H54 (cell line): ENCODE measurements around the gene RNF207.

Source experiments
- DNase-seq: peaks from one replicate; pipeline ENCODE4 v3.0.0; 2011; ENCODE audit warnings: low spot score, mixed read lengths; ENCODE audit not compliant: insufficient read length
- FAIRE-seq: peaks from 3 replicates; lab custom pipeline; 2011; peaks lifted over from hg19 to GRCh38; lab: Jason Lieb, UNC
- POLR2A ChIP-seq: IDR thresholded peaks from 2 replicates; pipeline ENCODE4 v1.6.1; 2011; ENCODE audit warnings: low read depth, mild to moderate bottlenecking, low read length

Gene RNF207

GRCh38 chr1:6248932-6249738 lies 43.2 kb downstream of the RNF207 start:
- FAIRE-seq (no peak), DNase-seq (no peak)
- TF ChIP-seq POLR2A, result no peak

GRCh38 chr1:6249739-6250689 lies 44.1 kb downstream of the RNF207 start:
- no peak for FAIRE-seq
- no peak for TF ChIP-seq POLR2A
- no peak for DNase-seq

- no peak for TF ChIP-seq POLR2A
- FAIRE-seq, result no peak
- DNase-seq, result no peak
These were observed 45.3 kb downstream of the RNF207 start for GRCh38 chr1:6251233-6251632.

- TF ChIP-seq POLR2A, result no peak
- DNase-seq, result no peak
- no peak for FAIRE-seq
These were observed 45.9 kb downstream of the RNF207 start for GRCh38 chr1:6251681-6252373.

- no peak for TF ChIP-seq POLR2A
- DNase-seq (no peak), FAIRE-seq (no peak)
These were observed 46.4 kb downstream of the RNF207 start for GRCh38 chr1:6252374-6252710.

GRCh38 chr1:6253380-6253779 lies 47.5 kb downstream of the RNF207 start:
- TF ChIP-seq POLR2A, result no peak
- no peak for FAIRE-seq
- DNase-seq, result no peak

- no peak for DNase-seq
- no peak for FAIRE-seq
- no peak for TF ChIP-seq POLR2A
These were observed 48.8 kb downstream of the RNF207 start for GRCh38 chr1:6254691-6255090.

GRCh38 chr1:6256645-6257044 lies 50.7 kb downstream of the RNF207 start:
- TF ChIP-seq POLR2A, result no peak
- FAIRE-seq, result no peak

GRCh38 chr1:6257541-6258069 lies 51.7 kb downstream of the RNF207 start:
- no peak for TF ChIP-seq POLR2A
- FAIRE-seq (no peak), DNase-seq (no peak)

More at GRCh38 chr1:6256645-6257044, 50.7 kb downstream of the RNF207 start:
- DNase-seq, result no peak

GRCh38 chr1:6258675-6259074 lies 52.8 kb downstream of the RNF207 start:
- DNase-seq (no peak), FAIRE-seq (no peak)
- no peak for TF ChIP-seq POLR2A

GRCh38 chr1:6259491-6260362 lies 53.8 kb downstream of the RNF207 start:
- FAIRE-seq (no peak), DNase-seq (peak; percentile 81)
- TF ChIP-seq POLR2A, result no peak

- TF ChIP-seq POLR2A, result no peak
- FAIRE-seq (no peak), DNase-seq (no peak)
These were observed 54.6 kb downstream of the RNF207 start for GRCh38 chr1:6260433-6260934.
